WTC11 (cell line): ENCODE measurements around the gene OOSP2. TPM values are rescaled to one million over a fixed set of nuclear protein-coding genes. Genes with fewer than 3 reads are reported as not detected.
"Not testable (repeated sequence)": the region's sequence is repeated elsewhere in the genome, so short reads cannot be mapped to it uniquely, and the experiment has no call there.

Experiments used
- ATAC-seq: fragments of 200-7000 bp; cut with Tn5 transposase; 2 replicates; pipeline ENCODE4 v1.10.0; 2021; ENCODE audit warnings: mild to moderate bottlenecking, moderate library complexity
- CTCF ChIA-PET: fragments of 300-600 bp; sonication (Branson Sonifier 250); formaldehyde crosslinking; loops from one replicate; lab custom pipeline; 2021; ENCODE audit warnings: antibody characterized with exemption; lab: Charles Lee
- POLR2A ChIA-PET: fragments of 350-600 bp; sonication (Branson Sonifier 250); formaldehyde crosslinking; loops from one replicate; lab custom pipeline; 2021; ENCODE audit warnings: antibody characterized with exemption; lab: Charles Lee
- DNase-seq: peaks from one replicate; pipeline ENCODE4 v3.0.0; 2021; ENCODE audit warnings: low spot score
- H3K27ac Mint-ChIP-seq: 2 replicates; pipeline ENCODE4 v1.8.0; 2021; ENCODE audit warnings: mixed read lengths
- H3K27me3 Mint-ChIP-seq: 2 replicates; pipeline ENCODE4 v1.8.0; 2021; ENCODE audit warnings: low read depth, mild to moderate bottlenecking, moderate library complexity, mixed read lengths
- H3K36me3 Mint-ChIP-seq: 2 replicates; pipeline ENCODE4 v1.8.0; 2021; ENCODE audit warnings: mixed read lengths
- H3K4me1 Mint-ChIP-seq: 2 replicates; pipeline ENCODE4 v1.8.0; 2022; ENCODE audit warnings: mixed read lengths
- H3K4me3 Mint-ChIP-seq: 2 replicates; pipeline ENCODE4 v1.8.0; 2021; ENCODE audit warnings: mild to moderate bottlenecking, moderate library complexity, mixed read lengths
- H3K9me3 Mint-ChIP-seq: 2 replicates; pipeline ENCODE4 v1.8.0; 2021; ENCODE audit warnings: mixed read lengths
- ATF1 ChIP-seq: sonication (generic); formaldehyde crosslinking; IDR thresholded peaks from 2 replicates; pipeline ENCODE4 v1.8.1; 2023; ENCODE audit warnings: mild to moderate bottlenecking, moderate library complexity, missing genetic modification reagents
- CBFB ChIP-seq: sonication (generic); formaldehyde crosslinking; IDR thresholded peaks from 2 replicates; pipeline ENCODE4 v1.8.1; 2022; ENCODE audit warnings: mild to moderate bottlenecking, low read depth, missing genetic modification reagents
- E2F1 ChIP-seq: sonication (generic); formaldehyde crosslinking; IDR thresholded peaks from 2 replicates; pipeline ENCODE4 v1.8.0; 2022; ENCODE audit warnings: mild to moderate bottlenecking, missing genetic modification reagents
- ERG ChIP-seq: fragments of 250-450 bp; sonication (Bioruptor Pico); IDR thresholded peaks from 2 replicates; pipeline ENCODE4 v1.8.0; 2021; ENCODE audit warnings: mild to moderate bottlenecking
- GABPB1 ChIP-seq: sonication (generic); formaldehyde crosslinking; IDR thresholded peaks from 2 replicates; pipeline ENCODE4 v1.8.1; 2023; ENCODE audit warnings: mild to moderate bottlenecking, missing genetic modification reagents
- HMGXB4 ChIP-seq: sonication (generic); formaldehyde crosslinking; IDR thresholded peaks from 2 replicates; pipeline ENCODE4 v1.8.1; 2023; ENCODE audit warnings: mild to moderate bottlenecking, moderate library complexity, missing genetic modification reagents
- MLX ChIP-seq: sonication (generic); formaldehyde crosslinking; IDR thresholded peaks from 2 replicates; pipeline ENCODE4 v1.8.1; 2023; ENCODE audit warnings: mild to moderate bottlenecking, missing genetic modification reagents, moderate library complexity
- SOX15 ChIP-seq: fragments of 250-450 bp; sonication (Bioruptor Pico); IDR thresholded peaks from 2 replicates; pipeline ENCODE4 v1.9.0; 2021; ENCODE audit warnings: mild to moderate bottlenecking
- TEAD4 ChIP-seq: sonication (generic); formaldehyde crosslinking; IDR thresholded peaks from 2 replicates; pipeline ENCODE4 v1.8.0; 2022; ENCODE audit warnings: mild to moderate bottlenecking, missing genetic modification reagents
- ZBTB43 ChIP-seq: sonication (generic); formaldehyde crosslinking; IDR thresholded peaks from 2 replicates; pipeline ENCODE4 v1.8.1; 2023; ENCODE audit warnings: mild to moderate bottlenecking, missing genetic modification reagents
- ZNF121 ChIP-seq: sonication (generic); formaldehyde crosslinking; IDR thresholded peaks from 2 replicates; pipeline ENCODE4 v1.8.0; 2023; ENCODE audit warnings: missing genetic modification reagents
- ZNF138 ChIP-seq: sonication (generic); formaldehyde crosslinking; conservative IDR thresholded peaks from 2 replicates; pipeline ENCODE4 v1.8.1; 2022; ENCODE audit warnings: mild to moderate bottlenecking, moderate library complexity, missing genetic modification reagents
- ZNF219 ChIP-seq: sonication (generic); formaldehyde crosslinking; IDR thresholded peaks from 2 replicates; pipeline ENCODE4 v1.8.0; 2023; ENCODE audit warnings: missing genetic modification reagents, mild to moderate bottlenecking, borderline replicate concordance
- ZNF532 ChIP-seq: fragments of 250-450 bp; sonication (Bioruptor Pico); IDR thresholded peaks from 2 replicates; pipeline ENCODE4 v1.9.0; 2021; ENCODE audit warnings: mild to moderate bottlenecking, borderline replicate concordance
- total RNA-seq: library from RNA; stranded (reverse); gene quantifications from 3 replicates; pipeline ENCODE4 v1.2.3, GENCODE V29; 2021

The OOSP2 gene
- total RNA-seq, 1 experiment from 2014 or later: not detected

- Mint-ChIP-seq H3K9me3 (peaks cover 3% of the 10 kb centered on the region; the same call in 1 of the 2 replicates), H3K4me3 (no peak overlapping the region), H3K27me3 (no peaks in the 10 kb centered on the region), H3K27ac (no peak overlapping the region), H3K4me1 (no peaks in the 10 kb centered on the region)
- ChIA-PET CTCF (no interaction called here), POLR2A (interaction anchor here (0.6 to 1.0 kb wide), 2 partner anchors 11 to 23 kb away, joined by 3 read pairs; partner anchors contain the start of gene MS4A2)
- TF ChIP-seq ERG (no peak), ATF1 (no peak), TEAD4 (no peak), ZBTB43 (no peak), ZNF532 (no peak)
- TF ChIP-seq, all 79 proteins: peak for 0
- no peak for DNase-seq
- no peaks in the 10 kb centered on the region for H3K36me3 Mint-ChIP-seq
- no peak for ATAC-seq
These were observed 25.6 kb downstream of the OOSP2 start for GRCh38 chr11:60065801-60066200.

- DNase-seq (no peak), ATAC-seq (no peak)
- Mint-ChIP-seq H3K27ac (no peak overlapping the region), H3K36me3 (peaks cover 10% of the 10 kb centered on the region), H3K27me3 (no peaks in the 10 kb centered on the region), H3K4me1 (no peaks in the 10 kb centered on the region), H3K9me3 (peaks cover 9% of the 10 kb centered on the region), H3K4me3 (no peak overlapping the region)
- TF ChIP-seq SOX15 (CRISPR knock-in tag): no peak
- no peak for TF ChIP-seq GABPB1 (CRISPR knock-in tag)
- CTCF ChIA-PET: no interaction called here
- POLR2A ChIA-PET: no interaction called here
These were observed 29.2 kb downstream of the OOSP2 start for GRCh38 chr11:60069450-60069849.

- CTCF ChIA-PET, H3K27me3 Mint-ChIP-seq, H3K27ac Mint-ChIP-seq, POLR2A ChIA-PET, H3K4me3 Mint-ChIP-seq, H3K4me1 Mint-ChIP-seq, DNase-seq, H3K36me3 Mint-ChIP-seq, ATAC-seq: not testable (repeated sequence)
- H3K9me3 Mint-ChIP-seq: peaks cover 17% of the 10 kb centered on the region
These were observed 31.4 kb downstream of the OOSP2 start for GRCh38 chr11:60071644-60072043.

- Mint-ChIP-seq H3K36me3 (peaks cover 7% of the 10 kb centered on the region), H3K4me1 (peaks cover 6% of the 10 kb centered on the region), H3K9me3 (peaks cover 25% of the 10 kb centered on the region), H3K27me3 (no peaks in the 10 kb centered on the region), H3K4me3 (no peak overlapping the region), H3K27ac (no peak overlapping the region)
- ChIA-PET POLR2A (no interaction called here), CTCF (no interaction called here)
- no peak for DNase-seq
- no peak for ATAC-seq
- TF ChIP-seq ATF1 (no peak), ZNF121 (CRISPR knock-in tag) (no peak), CBFB (CRISPR knock-in tag) (no peak), HMGXB4 (CRISPR knock-in tag) (no peak), ZNF138 (no peak), MLX (no peak), GABPB1 (CRISPR knock-in tag) (no peak), ZNF219 (CRISPR knock-in tag) (no peak), ERG (no peak), SOX15 (CRISPR knock-in tag) (no peak), E2F1 (no peak)
These were observed 37.1 kb downstream of the OOSP2 start for GRCh38 chr11:60077216-60077817.
